ENCODE measurements around the gene NECAB2. TPM values are rescaled to one million over a fixed set of nuclear protein-coding genes. Genes with fewer than 3 reads are reported as not detected.

Gene NECAB2
- polyA plus RNA-seq, 2 of the 4 experiments (the other 2 are of a cell fraction) = 1.1 to 1.4 TPM

DNA sequence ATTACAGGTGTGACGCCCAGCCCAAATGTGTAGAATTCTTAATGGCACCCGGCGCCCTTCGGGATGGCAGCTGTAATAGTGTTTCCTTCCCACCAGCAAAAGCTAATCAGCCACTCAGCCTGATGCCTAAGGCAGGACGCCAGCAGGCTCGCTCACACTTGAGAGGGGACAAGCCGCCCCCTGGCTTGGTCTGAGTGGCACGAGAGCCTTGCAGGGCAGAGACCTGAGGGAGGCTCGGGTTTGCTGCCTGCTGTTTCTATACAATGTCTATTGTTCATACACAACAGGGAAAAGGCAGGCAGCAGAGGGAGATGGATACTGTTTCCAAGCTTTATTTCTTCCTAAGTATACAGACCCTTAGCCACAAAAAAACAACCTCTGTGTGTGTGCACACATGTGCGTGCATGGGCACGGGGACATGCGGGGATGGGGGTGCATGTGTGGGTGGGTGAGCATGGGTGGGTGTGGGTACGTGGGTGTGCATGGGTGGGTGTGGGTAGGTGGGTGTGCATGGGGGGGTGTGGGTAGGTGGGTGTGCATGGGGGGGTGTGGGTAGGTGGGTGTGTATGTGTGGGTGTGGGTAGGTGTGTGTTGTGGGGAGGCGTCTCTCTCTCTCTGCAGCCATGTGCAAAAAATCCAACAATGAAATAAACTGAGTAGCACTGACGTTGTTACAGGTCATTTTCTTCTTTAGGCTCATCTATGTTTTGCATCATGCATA is 64.6 kb downstream of the NECAB2 start:
- Histone ChIP-seq H3K4me1 (no peaks in the 10 kb centered on the region), H3K9me3 (no peaks in the 10 kb centered on the region; the same call in 2 of the 3 replicates), H3K4me2 (no peak overlapping the region), H3K4me3 (no peak overlapping the region), H3K27ac (no peak overlapping the region)
- ATAC-seq = no peak
- DNase-seq (ENCODE audit: low read depth in 1 of 2, low spot score in 1 of 2) = no peak
- 58% methylated on average over 15 of the region's 15 CpGs for WGBS (ENCODE audit: missing lambda C conversion rate)
- ChIA-PET CTCF (interaction anchor here (0.7 kb wide), 1 partner anchor 133 kb away, joined by 3 read pairs; no protein-coding TSS in a partner anchor), POLR2A (no interaction called here)
- no peak for TF ChIP-seq CEBPB (IDR thresholded peaks at IDR 0.05)
- no peak for TF ChIP-seq HEYL (CRISPR knock-in tag; IDR thresholded peaks at IDR 0.05)
- no peak for TF ChIP-seq FOSB (CRISPR knock-in tag; IDR thresholded peaks at IDR 0.05)
- no peak for TF ChIP-seq KDM1A (IDR thresholded peaks at IDR 0.05; ENCODE audit: low read depth)
- TF ChIP-seq PHF8 (IDR thresholded peaks at IDR 0.05; ENCODE audit: borderline replicate concordance, low read depth) = no peak
- TF ChIP-seq, protein P1, sequence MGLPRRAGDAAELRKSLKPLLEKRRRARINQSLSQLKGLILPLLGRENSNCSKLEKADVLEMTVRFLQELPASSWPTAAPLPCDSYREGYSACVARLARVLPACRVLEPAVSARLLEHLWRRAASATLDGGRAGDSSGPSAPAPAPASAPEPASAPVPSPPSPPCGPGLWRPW (IDR thresholded peaks at IDR 0.05) = no peak
- no peak for TF ChIP-seq MAZ (IDR thresholded peaks at IDR 0.05; ENCODE audit: borderline replicate concordance, low read depth, low read length)
- TF ChIP-seq BHLHE40 (IDR thresholded peaks at IDR 0.05; ENCODE audit: low read depth, low read length) = no peak
- no peak for TF ChIP-seq NFE2L2 (conservative IDR thresholded peaks at IDR 0.05; ENCODE audit: low read length)
- no peak for TF ChIP-seq ZNF302 (CRISPR knock-in tag; IDR thresholded peaks at IDR 0.05)
- TF ChIP-seq CBX8 (IDR thresholded peaks at IDR 0.05) = no peak
- no peak for TF ChIP-seq KDM5A (IDR thresholded peaks at IDR 0.05)
- no peak for TF ChIP-seq MYC (IDR thresholded peaks at IDR 0.05; ENCODE audit: borderline replicate concordance, low read length)
- TF ChIP-seq, protein P2, sequence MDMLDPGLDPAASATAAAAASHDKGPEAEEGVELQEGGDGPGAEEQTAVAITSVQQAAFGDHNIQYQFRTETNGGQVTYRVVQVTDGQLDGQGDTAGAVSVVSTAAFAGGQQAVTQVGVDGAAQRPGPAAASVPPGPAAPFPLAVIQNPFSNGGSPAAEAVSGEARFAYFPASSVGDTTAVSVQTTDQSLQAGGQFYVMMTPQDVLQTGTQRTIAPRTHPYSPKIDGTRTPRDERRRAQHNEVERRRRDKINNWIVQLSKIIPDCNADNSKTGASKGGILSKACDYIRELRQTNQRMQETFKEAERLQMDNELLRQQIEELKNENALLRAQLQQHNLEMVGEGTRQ (IDR thresholded peaks at IDR 0.05) = no peak
- no peak for FAIRE-seq

DNA sequence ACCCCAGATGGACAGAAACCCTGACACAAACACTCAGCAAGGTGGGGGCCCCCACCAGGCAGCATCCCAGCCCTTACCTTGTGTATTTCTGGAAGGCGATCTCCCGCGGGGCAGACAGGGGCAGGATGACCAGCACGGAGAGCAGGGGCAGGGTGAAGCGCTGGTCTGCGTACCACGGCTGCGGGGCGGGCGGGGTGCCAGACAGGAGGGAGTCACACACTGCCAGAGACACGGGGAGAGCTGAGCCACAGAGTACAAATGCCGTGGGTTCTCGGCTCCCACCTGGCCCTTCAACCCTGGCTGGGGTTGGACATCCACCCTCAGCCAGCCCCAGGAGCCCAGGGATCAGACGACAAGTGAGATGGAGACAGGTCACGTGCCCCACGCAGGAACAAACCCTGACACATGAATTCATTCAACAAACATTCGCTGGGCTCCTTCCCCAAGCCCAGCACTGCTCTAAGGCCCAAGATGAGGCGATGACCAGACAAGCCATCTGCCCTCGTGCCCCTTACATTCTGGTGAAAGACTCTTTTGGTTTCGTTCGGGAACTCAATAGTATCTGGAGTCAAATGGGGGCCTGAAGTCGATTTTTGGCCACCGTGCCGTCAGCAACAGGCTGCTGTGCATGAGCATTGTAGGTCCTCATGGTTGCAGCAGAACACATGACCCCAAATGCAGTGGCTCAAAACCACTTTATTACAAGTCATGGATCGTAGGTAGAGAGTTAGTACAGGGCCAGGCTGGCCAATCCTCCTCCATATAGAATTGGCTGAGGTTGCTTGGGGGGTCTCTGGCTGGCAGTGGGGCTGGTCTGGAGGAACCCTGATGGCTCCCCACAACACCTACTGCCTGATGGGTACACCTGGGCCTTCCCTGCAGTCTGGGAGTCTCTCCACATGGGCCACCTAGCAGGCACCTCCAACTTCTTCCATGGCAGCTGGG is 65.5 kb downstream of the NECAB2 start:
- Histone ChIP-seq H3K27ac (no peak overlapping the region), H3K4me2 (no peak overlapping the region), H3K4me1 (no peaks in the 10 kb centered on the region), H3K4me3 (no peak overlapping the region), H3K9me3 (no peaks in the 10 kb centered on the region; the same call in 2 of the 3 replicates)
- WGBS (ENCODE audit: missing lambda C conversion rate) = 50% methylated on average over 16 of the region's 25 CpGs
- ATAC-seq (no peak), DNase-seq (ENCODE audit: low read depth in 1 of 2, low spot score in 1 of 2) (no peak), FAIRE-seq (no peak)
- ChIA-PET POLR2A (no interaction called here), CTCF (no interaction called here)
- TF ChIP-seq MAFK (IDR thresholded peaks at IDR 0.05; ENCODE audit: partially characterized antibody) = no peak
- TF ChIP-seq, protein P3, sequence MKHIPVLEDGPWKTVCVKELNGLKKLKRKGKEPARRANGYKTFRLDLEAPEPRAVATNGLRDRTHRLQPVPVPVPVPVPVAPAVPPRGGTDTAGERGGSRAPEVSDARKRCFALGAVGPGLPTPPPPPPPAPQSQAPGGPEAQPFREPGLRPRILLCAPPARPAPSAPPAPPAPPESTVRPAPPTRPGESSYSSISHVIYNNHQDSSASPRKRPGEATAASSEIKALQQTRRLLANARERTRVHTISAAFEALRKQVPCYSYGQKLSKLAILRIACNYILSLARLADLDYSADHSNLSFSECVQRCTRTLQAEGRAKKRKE (CRISPR knock-in tag; IDR thresholded peaks at IDR 0.05; ENCODE audit: low read depth) = no peak
- no peak for TF ChIP-seq TP53 (CRISPR knock-in tag; IDR thresholded peaks at IDR 0.05)
- no peak for TF ChIP-seq HOXB13 (CRISPR knock-in tag; IDR thresholded peaks at IDR 0.05; ENCODE audit: low read depth)
- TF ChIP-seq, protein P2 (IDR thresholded peaks at IDR 0.05) = no peak
- TF ChIP-seq ZNF302 (CRISPR knock-in tag; IDR thresholded peaks at IDR 0.05) = no peak
- TF ChIP-seq HEYL (CRISPR knock-in tag; IDR thresholded peaks at IDR 0.05) = no peak
- no peak for TF ChIP-seq JUNB (IDR thresholded peaks at IDR 0.05)
- TF ChIP-seq EP300 (IDR thresholded peaks at IDR 0.05) = no peak
- no peak for TF ChIP-seq FOXS1 (CRISPR knock-in tag; IDR thresholded peaks at IDR 0.05)
- TF ChIP-seq CEBPB (IDR thresholded peaks at IDR 0.05) = no peak
- no peak for TF ChIP-seq POLR2A (IDR thresholded peaks at IDR 0.05; ENCODE audit: low read length)
- no peak for TF ChIP-seq KDM5A (IDR thresholded peaks at IDR 0.05)
- TF ChIP-seq NPAS2 (CRISPR knock-in tag; IDR thresholded peaks at IDR 0.05; ENCODE audit: borderline replicate concordance) = no peak

Measured in A549 (cell line).